AG10803 (cell line): ENCODE measurements around the gene HMGN3.

Source experiments
- DNase-seq: peaks from one replicate; pipeline ENCODE4 v3.0.0; 2010; ENCODE audit warnings: low read depth
- H3K4me3 ChIP-seq: 2 replicates; pipeline ENCODE4 v1.5.1; 2011; ENCODE audit warnings: mild to moderate bottlenecking, low read length, control low read depth
- TF ChIP-seq, protein P1 (sequence below): conservative IDR thresholded peaks from 2 replicates; pipeline ENCODE4 v1.5.1; 2011; ENCODE audit warnings: mild to moderate bottlenecking, low read length, control low read depth, inconsistent platforms

The HMGN3 gene

DNA sequence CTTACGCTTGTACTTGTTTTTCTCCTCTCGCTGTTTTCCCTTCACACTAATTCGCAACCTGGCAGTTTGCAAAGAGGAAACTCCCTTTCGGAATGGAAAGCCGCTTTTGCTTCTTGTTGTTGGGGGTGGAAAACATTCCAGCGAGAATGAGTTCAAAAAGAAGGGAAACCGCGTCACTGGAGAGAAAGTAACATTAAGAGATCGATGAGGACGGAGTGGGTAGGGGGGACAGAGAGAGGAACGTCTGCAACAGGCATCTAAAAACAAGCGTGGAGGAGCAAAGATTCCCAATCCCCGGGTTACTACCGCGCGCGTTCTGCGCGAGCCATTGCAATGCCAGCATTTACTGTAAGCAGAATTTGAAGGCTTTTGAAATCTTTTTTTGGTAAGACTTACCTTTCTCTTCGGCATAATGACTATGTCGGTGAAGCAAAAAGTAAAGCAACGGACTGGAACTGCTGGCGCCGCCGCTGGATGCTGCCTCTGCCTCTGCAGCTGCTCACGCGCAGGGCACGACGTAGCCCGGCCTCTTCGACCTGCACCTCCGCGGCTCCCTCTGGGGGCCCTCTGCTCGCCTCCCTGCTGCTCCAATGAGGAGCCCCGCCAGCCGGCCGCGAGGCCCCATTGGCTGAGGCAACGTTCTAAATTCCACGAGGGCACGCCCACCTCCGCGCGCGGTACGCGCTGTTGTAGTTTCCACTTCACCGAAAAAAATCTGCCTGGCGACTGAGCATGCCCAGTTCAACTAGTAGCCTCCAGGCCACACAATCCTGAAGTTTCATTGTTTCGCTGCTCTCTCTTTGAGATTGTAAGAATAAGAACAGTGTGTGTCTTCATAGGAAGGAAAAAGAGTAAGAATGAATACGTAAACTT lies at the start of gene HMGN3:
TSS of gene HMGN3 (minus strand) at position 533 of the 873 bp plus-strand sequence.
- peak within 1 kb of the TSS; percentile 69 for H3K4me3 ChIP-seq
- peak; percentile 91 for DNase-seq
- TF ChIP-seq, protein P1, sequence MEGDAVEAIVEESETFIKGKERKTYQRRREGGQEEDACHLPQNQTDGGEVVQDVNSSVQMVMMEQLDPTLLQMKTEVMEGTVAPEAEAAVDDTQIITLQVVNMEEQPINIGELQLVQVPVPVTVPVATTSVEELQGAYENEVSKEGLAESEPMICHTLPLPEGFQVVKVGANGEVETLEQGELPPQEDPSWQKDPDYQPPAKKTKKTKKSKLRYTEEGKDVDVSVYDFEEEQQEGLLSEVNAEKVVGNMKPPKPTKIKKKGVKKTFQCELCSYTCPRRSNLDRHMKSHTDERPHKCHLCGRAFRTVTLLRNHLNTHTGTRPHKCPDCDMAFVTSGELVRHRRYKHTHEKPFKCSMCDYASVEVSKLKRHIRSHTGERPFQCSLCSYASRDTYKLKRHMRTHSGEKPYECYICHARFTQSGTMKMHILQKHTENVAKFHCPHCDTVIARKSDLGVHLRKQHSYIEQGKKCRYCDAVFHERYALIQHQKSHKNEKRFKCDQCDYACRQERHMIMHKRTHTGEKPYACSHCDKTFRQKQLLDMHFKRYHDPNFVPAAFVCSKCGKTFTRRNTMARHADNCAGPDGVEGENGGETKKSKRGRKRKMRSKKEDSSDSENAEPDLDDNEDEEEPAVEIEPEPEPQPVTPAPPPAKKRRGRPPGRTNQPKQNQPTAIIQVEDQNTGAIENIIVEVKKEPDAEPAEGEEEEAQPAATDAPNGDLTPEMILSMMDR = peak; percentile 17; the same call in 1 of the 2 replicates

DNA sequence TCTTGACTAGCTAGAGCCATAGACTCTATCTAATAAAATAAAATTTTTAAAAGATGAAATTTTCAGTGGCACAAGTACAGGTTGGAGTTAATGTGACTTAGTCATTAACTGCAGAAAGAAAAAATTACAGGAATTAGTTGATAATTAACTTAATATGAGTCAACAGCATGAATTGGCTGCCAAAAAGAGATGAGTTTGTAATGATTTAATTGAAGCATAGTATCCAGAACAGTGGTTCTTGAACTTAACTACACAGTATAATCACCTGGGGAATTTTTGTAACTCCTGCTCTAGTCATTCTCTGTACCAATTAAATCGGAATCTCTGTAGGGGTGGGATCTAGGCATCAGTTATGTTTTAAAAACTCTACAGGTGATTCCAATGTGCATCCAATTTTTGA lies 46.3 kb upstream of the HMGN3 start:
- H3K4me3 ChIP-seq = no peak overlapping the region
- no peak for DNase-seq
- TF ChIP-seq, protein P1 = no peak

DNA sequence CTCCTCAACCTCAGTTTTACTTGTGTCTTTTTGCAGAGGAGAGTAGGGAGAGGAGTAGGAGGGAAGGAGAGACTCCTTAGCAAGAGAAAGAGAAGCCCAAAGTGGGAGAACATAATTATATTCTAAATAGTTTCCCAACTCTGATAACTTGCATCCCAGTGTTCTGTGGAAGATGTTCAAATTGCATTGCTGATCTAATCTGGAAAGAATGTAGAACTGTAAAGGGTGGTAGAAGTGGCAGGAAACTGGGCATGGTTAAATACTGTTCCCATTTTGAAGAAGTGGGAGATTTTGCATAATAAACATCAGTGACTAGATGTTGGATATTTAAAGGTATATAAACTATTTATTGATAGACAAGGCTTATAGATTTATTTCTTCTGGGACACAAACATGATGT lies 42.6 kb upstream of the HMGN3 start:
- DNase-seq = peak; percentile 21
- no peak overlapping the region for H3K4me3 ChIP-seq
- TF ChIP-seq, protein P1 = no peak

DNA sequence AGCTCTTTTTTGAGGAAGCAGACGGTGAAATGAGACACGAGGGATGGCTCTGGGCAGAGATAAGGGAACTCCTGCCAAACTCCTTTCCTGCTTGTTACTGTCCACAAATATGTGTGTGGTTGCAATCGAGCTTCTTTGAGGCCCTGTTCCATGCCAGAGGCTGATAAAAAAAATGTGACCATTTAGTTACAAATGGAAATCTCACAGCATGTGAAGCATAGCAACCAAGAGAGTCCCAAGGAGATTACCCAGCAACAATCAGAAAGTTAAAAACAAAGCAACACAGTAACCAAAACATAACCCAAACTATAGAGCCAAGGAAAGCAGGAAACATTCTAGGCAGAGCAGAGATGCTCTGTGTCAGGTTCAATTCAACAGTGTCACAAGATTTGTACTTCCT lies 35.4 kb upstream of the HMGN3 start:
- no peak overlapping the region for H3K4me3 ChIP-seq
- peak; percentile 83 for DNase-seq
- TF ChIP-seq, protein P1 = no peak

DNA sequence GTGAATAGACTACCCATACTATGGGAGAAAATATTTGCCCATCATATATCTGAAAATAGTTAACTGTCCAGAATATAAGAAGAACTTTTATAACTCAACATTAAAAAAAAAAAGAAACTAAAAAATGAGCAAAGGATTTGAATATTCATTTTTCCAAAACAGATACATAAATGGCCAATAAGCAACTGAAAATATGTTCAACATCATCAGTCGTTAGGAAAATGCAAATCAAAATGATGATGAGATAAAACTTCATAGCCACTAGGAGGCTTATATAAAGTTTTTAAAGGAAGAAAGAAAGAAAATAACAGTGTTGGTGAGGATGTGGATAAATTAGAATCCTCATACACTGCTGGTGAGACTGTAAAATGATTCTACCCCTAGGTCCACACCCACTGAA lies 32.6 kb upstream of the HMGN3 start:
- no peak overlapping the region for H3K4me3 ChIP-seq
- TF ChIP-seq, protein P1 = no peak
- DNase-seq = no peak

DNA sequence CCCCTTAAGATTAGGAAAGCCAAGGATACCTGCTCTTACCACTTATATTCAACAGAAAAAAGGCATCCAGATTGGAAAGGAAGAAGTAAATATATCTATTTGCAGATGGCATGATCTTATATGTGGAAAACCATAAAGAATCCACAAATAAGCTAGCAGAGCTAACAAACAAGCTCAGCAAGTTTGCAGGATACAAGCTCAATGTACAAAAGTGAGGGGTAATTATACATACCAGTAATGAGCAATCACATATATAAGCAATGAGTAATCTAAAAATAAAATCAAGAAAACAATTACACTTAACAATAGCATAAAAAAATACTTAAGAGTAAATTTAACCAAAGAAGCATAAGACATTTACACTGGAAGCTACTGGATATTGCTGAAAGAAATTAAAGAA lies 31.6 kb upstream of the HMGN3 start:
- no peak for DNase-seq
- TF ChIP-seq, protein P1 = no peak
- no peak overlapping the region for H3K4me3 ChIP-seq

DNA sequence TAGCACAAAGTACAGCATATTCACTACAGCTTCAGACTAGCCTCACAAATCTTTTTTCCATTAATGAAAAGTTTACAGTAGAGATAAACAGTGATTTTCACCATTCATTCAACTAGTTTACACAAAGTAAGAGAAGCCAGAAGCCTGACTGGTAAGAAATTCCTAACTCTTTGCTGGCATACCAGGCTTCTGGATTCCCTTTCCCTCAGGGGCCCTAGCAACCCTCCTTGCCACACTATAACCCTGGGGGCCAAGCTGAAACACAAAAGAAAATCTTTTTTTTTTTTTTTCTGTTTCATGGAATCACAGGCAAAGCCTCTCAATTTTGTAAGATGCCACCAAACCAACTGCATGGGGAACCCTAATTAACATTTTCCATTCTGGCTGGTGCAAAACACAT lies 28.9 kb upstream of the HMGN3 start:
- TF ChIP-seq, protein P1 = no peak
- DNase-seq = no peak
- H3K4me3 ChIP-seq = no peak overlapping the region
